Heart right ventricle (tissue), 16 donors: ENCODE data around the gene AMN. TPM values are rescaled to one million over a fixed set of nuclear protein-coding genes. Genes with fewer than 3 reads are reported as not detected.

ENCODE experiments used
- ATAC-seq, 8 donors: fragments of 200-7000 bp; cut with Tn5 transposase; one replicate each; pipeline ENCODE4 v1.9.1; 2020; ENCODE audit warnings: mild to moderate bottlenecking in 8 of 8, moderate library complexity in 8 of 8, moderate number of reproducible peaks in 1 of 8
- DNase-seq, 2 donors: peaks; one replicate each; pipeline ENCODE4 v3.0.0-alpha.2; 2020
- H3K27ac ChIP-seq, 10 donors: fragments of 200-600 bp; sonication (generic) in 2 of 10; one replicate each; pipeline versions ENCODE4 v1.5.0 to v1.8.0; 2020 to 2022; ENCODE audit warnings: mild to moderate bottlenecking in 3 of 10
- H3K27me3 ChIP-seq, 7 donors: fragments of 200-600 bp; one replicate each; pipeline ENCODE4 v1.8.0; 2021 to 2022; ENCODE audit warnings: mild to moderate bottlenecking in 2 of 7
- H3K36me3 ChIP-seq, 9 donors: fragments of 200-600 bp; sonication (generic) in 1 of 9; one replicate each; pipeline versions ENCODE4 v1.5.0 to v1.8.0; 2020 to 2022; ENCODE audit warnings: mild to moderate bottlenecking in 2 of 9
- H3K4me1 ChIP-seq, 9 donors: fragments of 200-600 bp; sonication (generic) in 1 of 9; one replicate each; pipeline versions ENCODE4 v1.5.0 to v1.8.0; 2020 to 2022; ENCODE audit warnings: mild to moderate bottlenecking in 4 of 9
- H3K4me3 ChIP-seq, 10 donors: fragments of 200-600 bp; sonication (generic) in 2 of 10; one replicate each; pipeline versions ENCODE4 v1.5.0 to v1.8.0; 2020 to 2022; ENCODE audit warnings: mild to moderate bottlenecking in 7 of 10, moderate library complexity in 2 of 10
- H3K9me3 ChIP-seq, 11 donors: fragments of 200-600 bp in 10 of 11; sonication (generic) in 2 of 11; one replicate each; pipeline versions ENCODE4 v1.5.0 to v1.8.0; 2013 to 2022; ENCODE audit warnings: mild to moderate bottlenecking in 2 of 11, control low read depth in 1 of 11, moderate library complexity in 1 of 11
- WGBS, 2 donors: extraction: QIAGEN DNeasy Blood & Tissue Kit; methylation state at CpG; one replicate each; pipeline ENCODE4 v1.1.7; 2013; ENCODE audit warnings: inconsistent platforms in 1 of 2; 5-methylcytosine and 5-hydroxymethylcytosine counted together
- intact Hi-C, 10 donors: fragments of 100-400 bp; cut with DNase I; formaldehyde crosslinking; loops; one replicate each; pipeline versions ENCODE4 v1.11.1 to v1.14.2; 2022
- polyA plus RNA-seq, 2 donors: library from polyadenylated mRNA; stranded (reverse); fragments of 200-250 nt; gene quantifications; one replicate each; pipeline ENCODE4 v1.2.3, GENCODE V29; 2013
- total RNA-seq, 10 donors: library from RNA; stranded (reverse); fragmentation: NEBNext Ultra II Directional in 3 of 10; extraction: Animal tissue kit (Norgen Biotek cat#: 25700) in 3 of 10; gene quantifications; one replicate each; pipeline versions ENCODE4 v1.2.1 to v1.2.4, GENCODE V29; 2021 to 2023
- TF ChIP-seq, protein P1 (sequence below), 9 donors: fragments of 200-600 bp; sonication (generic) in 2 of 9; IDR thresholded peaks; one replicate each; pipeline versions ENCODE4 v1.5.0 to v1.8.0; 2021 to 2022; ENCODE audit warnings: antibody characterized with exemption in 9 of 9, mild to moderate bottlenecking in 5 of 9, moderate library complexity in 1 of 9
- donor health status: Arrhythmogenic right ventricular cardiomyopathy.
- donor health status: ischemic (EF 13 %, LVEDD 7.1; RV severe dilation, severe dysfunction).
- donor health status: healthy with polysubstance abuse.
- donor health status: DM: no; HTN: yes; CAD: no.
- donor health status: DM: no; HTN: no; CAD: no.
- donor health status: ischemic (EF 25% LVEDD 6.9; RV normal size, moderate dysfunction).
- donor health status: ischemic (EF 25% LVEDD 5.7; RV mildly dilated, moderate dysfunction).
- donor health status: healthy.
- donor health status: DM: yes; HTN: yes; CAD: no.
- donor health status: Ischemic cardiomyopathy.
- donor health status: ischemic (EF 35%, LVEDD 5.7; RV mildly dilated, moderate dysfunction).
- donor health status: nonischemic (EF 11% LVEDD 7.7; RV severe dilation, severe dysfunction).
- donor health status: DM: yes; HTN: yes; CAD: no.
- donor health status: PGD.
- donor health status: ischemic (EF 29% LVEDD 5.4; RV normal size, mild dysfunction).
- donor health status: nonischemic (EF 23%, LVEDD 6.1; RV moderate dilation, normal function).

AMN gene
- total and polyA plus RNA-seq, 12 donors = 0.15 to 0.40 (median 0.17) TPM; not detected in 9

DNA sequence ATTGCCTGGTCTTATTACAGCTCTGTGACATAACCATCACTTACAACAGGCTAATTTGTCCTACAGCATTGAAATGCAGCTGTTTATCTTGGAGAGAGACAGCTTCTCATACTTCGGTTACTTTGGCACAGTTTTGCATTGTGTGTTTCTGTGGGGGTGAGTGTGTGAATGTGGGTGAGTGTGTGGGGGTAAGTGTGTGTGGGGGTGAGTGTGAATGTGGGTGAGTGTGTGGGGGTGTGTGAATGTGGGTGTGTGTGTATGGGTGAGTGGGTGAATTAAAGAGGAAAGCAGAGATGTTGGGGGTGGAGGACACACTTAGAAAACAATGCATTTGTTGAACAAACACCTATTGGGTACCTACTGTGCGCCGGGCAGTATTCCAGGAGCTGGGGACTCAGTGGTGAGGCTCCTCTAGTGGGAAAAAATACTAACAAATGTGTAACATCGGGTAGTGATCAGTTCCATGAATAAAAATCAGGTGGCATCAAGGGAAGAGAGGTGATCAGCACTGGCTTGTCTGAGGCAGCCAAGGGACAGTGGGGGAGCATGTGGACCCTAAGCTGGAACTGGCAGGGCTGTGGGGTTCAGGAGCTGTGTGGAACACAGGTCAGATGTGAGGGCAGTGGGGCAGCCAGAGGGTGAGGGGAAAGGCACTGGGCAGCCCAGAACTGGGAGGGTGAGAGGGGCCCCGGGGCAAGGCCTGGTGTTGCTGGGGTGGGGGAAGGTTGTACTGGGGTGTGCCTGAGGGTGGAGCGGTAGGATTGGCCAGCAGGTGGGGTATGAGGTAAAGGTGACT, 44.1 kb upstream of the AMN start:
- intact Hi-C loops = loop anchor here in 1 of 10 donors (5.0 kb wide), 1 partner anchor 209 kb away; no protein-coding TSS in a partner anchor
- TF ChIP-seq, protein P1, sequence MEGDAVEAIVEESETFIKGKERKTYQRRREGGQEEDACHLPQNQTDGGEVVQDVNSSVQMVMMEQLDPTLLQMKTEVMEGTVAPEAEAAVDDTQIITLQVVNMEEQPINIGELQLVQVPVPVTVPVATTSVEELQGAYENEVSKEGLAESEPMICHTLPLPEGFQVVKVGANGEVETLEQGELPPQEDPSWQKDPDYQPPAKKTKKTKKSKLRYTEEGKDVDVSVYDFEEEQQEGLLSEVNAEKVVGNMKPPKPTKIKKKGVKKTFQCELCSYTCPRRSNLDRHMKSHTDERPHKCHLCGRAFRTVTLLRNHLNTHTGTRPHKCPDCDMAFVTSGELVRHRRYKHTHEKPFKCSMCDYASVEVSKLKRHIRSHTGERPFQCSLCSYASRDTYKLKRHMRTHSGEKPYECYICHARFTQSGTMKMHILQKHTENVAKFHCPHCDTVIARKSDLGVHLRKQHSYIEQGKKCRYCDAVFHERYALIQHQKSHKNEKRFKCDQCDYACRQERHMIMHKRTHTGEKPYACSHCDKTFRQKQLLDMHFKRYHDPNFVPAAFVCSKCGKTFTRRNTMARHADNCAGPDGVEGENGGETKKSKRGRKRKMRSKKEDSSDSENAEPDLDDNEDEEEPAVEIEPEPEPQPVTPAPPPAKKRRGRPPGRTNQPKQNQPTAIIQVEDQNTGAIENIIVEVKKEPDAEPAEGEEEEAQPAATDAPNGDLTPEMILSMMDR (IDR thresholded peaks at IDR 0.05) = no peak
- H3K27me3 ChIP-seq = no peaks in the 10 kb centered on the region
- DNase-seq = no peak
- no peaks in the 10 kb centered on the region for H3K9me3 ChIP-seq
- peaks cover 0 to 95% (median 6%) of the 10 kb centered on the region in 9 donors for H3K36me3 ChIP-seq
- whole genome bisulfite sequencing, 2 donors = 89 to 91% methylated on average over 6 of the region's 6 CpGs
- H3K4me3 ChIP-seq = no peak overlapping the region
- no peak for ATAC-seq
- H3K27ac ChIP-seq = no peak overlapping the region
- no peaks in the 10 kb centered on the region for H3K4me1 ChIP-seq

- no peak overlapping the region for H3K27ac ChIP-seq
- ATAC-seq = no peak
- intact Hi-C loops = loop anchor here in 1 of 10 donors (5.0 kb wide), 1 partner anchor 208 kb away; no protein-coding TSS in a partner anchor
- no peak overlapping the region for H3K4me3 ChIP-seq
- peaks cover 0 to 95% (median 6%) of the 10 kb centered on the region in 9 donors for H3K36me3 ChIP-seq
- no peak for DNase-seq
- no peaks in the 10 kb centered on the region for H3K4me1 ChIP-seq
- H3K9me3 ChIP-seq = no peaks in the 10 kb centered on the region
- TF ChIP-seq, protein P1 (IDR thresholded peaks at IDR 0.05) = no peak
- H3K27me3 ChIP-seq = no peaks in the 10 kb centered on the region
- 95 to 96% methylated on average over 6 of the region's 6 CpGs for WGBS, 2 donors
Observed at GRCh38 chr14:102878970-102879460, 43.4 kb upstream of the AMN start.

DNA sequence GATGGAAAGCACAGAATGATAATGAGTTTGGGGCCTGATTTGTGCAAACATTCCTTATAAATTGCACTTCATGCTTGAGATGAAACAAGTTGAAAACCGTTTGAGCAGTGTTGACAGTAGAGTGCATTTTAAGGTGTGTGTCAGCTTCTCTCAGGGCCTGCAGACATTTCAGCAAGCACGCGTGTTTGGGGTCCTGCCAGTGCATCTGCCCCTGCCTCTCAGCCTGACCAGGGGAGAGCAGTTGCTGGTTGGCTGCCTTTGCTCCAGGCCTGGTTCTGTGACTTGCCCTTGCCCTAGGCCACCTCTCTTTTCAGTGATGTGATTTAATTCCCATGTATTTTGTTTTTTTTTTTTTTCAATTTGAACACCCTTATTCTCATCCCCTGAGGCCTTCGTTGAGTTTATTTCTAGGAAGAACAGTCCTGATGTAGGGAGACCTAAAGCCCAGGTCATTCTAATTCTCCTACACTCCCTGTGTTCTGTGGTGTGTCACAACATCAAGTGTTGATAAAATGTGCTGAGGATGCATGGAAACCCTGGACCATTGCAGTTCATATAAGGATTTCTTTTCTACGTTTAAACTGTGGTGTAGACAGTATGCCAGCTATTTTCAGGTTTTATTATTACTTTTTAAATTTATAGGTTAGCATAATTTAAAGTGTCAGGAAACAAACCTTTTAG, 40.1 kb upstream of the AMN start:
- no peaks in the 10 kb centered on the region for H3K9me3 ChIP-seq
- 66 to 89% methylated on average over 5 of the region's 5 CpGs for WGBS, 2 donors
- no peak for DNase-seq
- H3K27me3 ChIP-seq = no peaks in the 10 kb centered on the region
- TF ChIP-seq, protein P1 (IDR thresholded peaks at IDR 0.05) = no peak
- H3K4me3 ChIP-seq = no peak overlapping the region
- no peak for ATAC-seq
- H3K27ac ChIP-seq = no peak overlapping the region
- H3K36me3 ChIP-seq = peaks cover 0 to 95% (median 3%) of the 10 kb centered on the region in 9 donors
- intact Hi-C loops = no loop called here
- H3K4me1 ChIP-seq = no peaks in the 10 kb centered on the region

- WGBS, 2 donors = 91 to 95% methylated on average over 5 of the region's 5 CpGs
- Histone ChIP-seq H3K27me3 (no peaks in the 10 kb centered on the region), H3K4me3 (no peak overlapping the region), H3K36me3 (peaks cover 0 to 96% (median 3%) of the 10 kb centered on the region in 9 donors), H3K9me3 (no peaks in the 10 kb centered on the region), H3K4me1 (no peaks in the 10 kb centered on the region), H3K27ac (no peak overlapping the region)
- DNase-seq (no peak), ATAC-seq (no peak)
- intact Hi-C loops = no loop called here
- TF ChIP-seq, protein P1 (IDR thresholded peaks at IDR 0.05) = no peak
Observed at GRCh38 chr14:102883089-102883541, 39.3 kb upstream of the AMN start.
